Common myeloid progenitor, CD34-positive (primary cell): ENCODE data around the gene PAX2.
A peak's percentile ranks its signal among the peaks of the same experiment; 100 is the strongest.

Experiments
- CTCF ChIA-PET: fragments of 350-600 bp; sonication (Branson Sonifier 250); formaldehyde crosslinking; loops from one replicate; lab custom pipeline; 2021; ENCODE audit warnings: antibody characterized with exemption; lab: Charles Lee
- POLR2A ChIA-PET: fragments of 350-600 bp; sonication (Branson Sonifier 250); formaldehyde crosslinking; loops from one replicate; lab custom pipeline; 2021; ENCODE audit warnings: antibody characterized with exemption; lab: Charles Lee
- DNase-seq, 3 donors: peaks; one replicate each; pipeline versions ENCODE4 v3.0.0 to v3.0.0-alpha.2; 2013
- H3K27ac ChIP-seq, 2 experiments: 1 replicate in 1 of 2; 2 replicates in 1 of 2; pipeline ENCODE4 v1.7.0; 2013; ENCODE audit warnings: inconsistent platforms in 2 of 2, low read length in 2 of 2, mild to moderate bottlenecking in 2 of 2, low read depth in 1 of 2, moderate library complexity in 1 of 2; ENCODE audit not compliant: severe bottlenecking in 2 of 2, insufficient read depth in 1 of 2, poor library complexity in 1 of 2
- H3K27me3 ChIP-seq, 5 experiments: replicated peaks in 2 of 5; 1 replicate in 3 of 5; 2 replicates in 2 of 5; pipeline versions ENCODE4 v1.6.1 to v1.7.0; 2013; ENCODE audit warnings: low read length in 4 of 5, mild to moderate bottlenecking in 2 of 5, moderate library complexity in 2 of 5, inconsistent platforms in 1 of 5; ENCODE audit not compliant: insufficient read depth in 5 of 5, control insufficient read depth in 4 of 5
- H3K36me3 ChIP-seq, 4 experiments: 1 replicate in 2 of 4; 2 replicates in 2 of 4; pipeline versions ENCODE4 v1.6.1 to v1.7.0; 2013; ENCODE audit warnings: low read length in 3 of 4, control low read depth in 1 of 4, mild to moderate bottlenecking in 1 of 4; ENCODE audit not compliant: control insufficient read depth in 4 of 4, insufficient read depth in 4 of 4
- H3K4me1 ChIP-seq, 4 experiments: 1 replicate in 3 of 4; 2 replicates in 1 of 4; pipeline versions ENCODE4 v1.6.1 to v1.7.1; 2013; ENCODE audit warnings: low read length in 3 of 4, mild to moderate bottlenecking in 3 of 4, control low read depth in 1 of 4, inconsistent platforms in 1 of 4, moderate library complexity in 1 of 4; ENCODE audit not compliant: control insufficient read depth in 4 of 4, insufficient read depth in 4 of 4; ENCODE audit errors: control extremely low read depth in 1 of 4
- H3K4me3 ChIP-seq, 7 experiments: 1 replicate in 4 of 7; 2 replicates in 3 of 7; pipeline versions ENCODE4 v1.5.1 to v1.7.0; 2013; ENCODE audit warnings: mild to moderate bottlenecking in 7 of 7, low read length in 6 of 7, moderate library complexity in 6 of 7, inconsistent platforms in 2 of 7, low read depth in 2 of 7, control low read depth in 1 of 7; ENCODE audit not compliant: insufficient read depth in 4 of 7, control insufficient read depth in 1 of 7; ENCODE audit errors: extremely low read depth in 1 of 7
- H3K9me3 ChIP-seq, 5 experiments: 1 replicate in 4 of 5; 2 replicates in 1 of 5; pipeline versions ENCODE4 v1.6.1 to v1.7.1; 2013; ENCODE audit warnings: low read length in 4 of 5, mild to moderate bottlenecking in 2 of 5, inconsistent platforms in 1 of 5, low read depth in 1 of 5, moderate library complexity in 1 of 5; ENCODE audit not compliant: control insufficient read depth in 4 of 5, insufficient read depth in 2 of 5; ENCODE audit errors: control extremely low read depth in 1 of 5
- WGBS: methylation state at CpG from one replicate; pipeline ENCODE4 v1.1.5; 2013; ENCODE audit not compliant: insufficient coverage; 5-methylcytosine and 5-hydroxymethylcytosine counted together

Gene PAX2

GRCh38 chr10:100875484-100876166 lies 130.2 kb downstream of the PAX2 start:
- no peaks in the 10 kb centered on the region for H3K36me3 ChIP-seq
- no peaks in the 10 kb centered on the region for H3K9me3 ChIP-seq
- no peak overlapping the region for H3K27ac ChIP-seq
- WGBS, result 0% methylated on average over 1 of the region's 5 CpGs
- H3K4me1 ChIP-seq, result peaks cover 0 to 3% (median 0%) of the 10 kb centered on the region in 4 experiments
- ChIA-PET CTCF (interaction anchor here (0.5 to 7.6 kb wide), 4 partner anchors 13 to 312 kb away, joined by 3 to 68 read pairs (median 8); no protein-coding TSS in a partner anchor), POLR2A (no interaction called here)
- no peak overlapping the region for H3K4me3 ChIP-seq
- DNase-seq, result no peak
- peaks cover 0 to 18% (median 8%) of the 10 kb centered on the region in 5 experiments for H3K27me3 ChIP-seq

DNA sequence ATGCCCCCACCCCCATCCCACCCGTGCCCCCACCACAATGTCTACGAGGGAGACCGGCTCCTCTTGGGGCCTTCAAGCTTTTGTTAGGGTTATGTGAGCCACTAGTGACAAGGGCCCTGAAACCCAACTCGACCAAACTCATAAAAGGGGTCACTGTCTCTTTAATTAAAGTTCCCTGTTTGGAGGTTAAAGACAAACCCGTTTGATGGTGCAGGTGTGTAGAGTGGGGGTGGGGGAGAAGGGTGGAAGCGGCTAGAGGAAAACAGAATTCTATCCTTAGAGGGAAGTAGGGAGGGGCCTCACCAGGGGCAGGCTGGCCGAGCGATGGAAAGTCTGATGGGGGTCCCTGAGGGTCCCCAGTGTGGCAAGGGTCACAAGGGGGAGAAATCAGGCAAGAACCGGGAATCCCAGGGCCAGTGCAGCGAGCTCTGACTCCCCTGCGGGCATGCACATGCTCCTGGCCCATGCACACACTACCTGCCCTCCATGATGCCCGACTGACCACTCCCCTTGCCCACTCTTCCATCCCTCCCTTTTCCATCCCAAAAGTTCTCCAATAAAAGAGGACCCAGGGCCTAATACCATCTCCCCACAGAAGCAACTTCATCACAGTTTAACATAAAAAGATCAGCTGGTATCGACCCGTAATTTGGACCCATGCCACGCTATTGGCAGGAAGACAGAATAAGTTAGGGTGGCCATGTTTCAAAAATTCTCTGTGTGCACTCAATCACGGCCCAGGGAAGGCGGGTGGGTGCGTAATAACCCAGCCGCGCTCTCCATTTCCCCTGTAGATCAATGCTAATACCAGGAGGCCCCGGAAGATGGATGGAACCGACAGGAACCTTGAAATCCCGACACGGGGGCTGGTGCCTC lies 131.4 kb downstream of the PAX2 start:
- Histone ChIP-seq H3K27ac (no peak overlapping the region), H3K9me3 (no peaks in the 10 kb centered on the region), H3K36me3 (no peaks in the 10 kb centered on the region), H3K27me3 (peaks cover 0 to 18% (median 8%) of the 10 kb centered on the region in 5 experiments), H3K4me3 (no peak overlapping the region), H3K4me1 (peaks cover 0 to 3% (median 0%) of the 10 kb centered on the region in 4 experiments)
- POLR2A ChIA-PET, result no interaction called here
- DNase-seq, result no peak
- WGBS, result 75% methylated on average over 17 of the region's 24 CpGs
- CTCF ChIA-PET, result interaction anchor here (1.6 to 7.6 kb wide), 3 partner anchors 12 to 314 kb away, joined by 5 to 68 read pairs (median 10); no protein-coding TSS in a partner anchor

GRCh38 chr10:100877461-100877850 lies 132.1 kb downstream of the PAX2 start:
- Histone ChIP-seq H3K4me1 (peaks cover 0 to 3% (median 0%) of the 10 kb centered on the region in 4 experiments), H3K27ac (no peak overlapping the region), H3K27me3 (peaks cover 0 to 18% (median 6%) of the 10 kb centered on the region in 5 experiments), H3K4me3 (no peak overlapping the region), H3K36me3 (no peaks in the 10 kb centered on the region), H3K9me3 (no peaks in the 10 kb centered on the region)
- DNase-seq, result no peak
- WGBS, result 99% methylated on average over 10 of the region's 11 CpGs
- ChIA-PET POLR2A (no interaction called here), CTCF (interaction anchor here (1.5 to 2.7 kb wide), 5 partner anchors 17 to 368 kb away, joined by 3 to 39 read pairs (median 11); no protein-coding TSS in a partner anchor)

GRCh38 chr10:100878291-100878910 lies 133.0 kb downstream of the PAX2 start:
- no peaks in the 10 kb centered on the region for H3K9me3 ChIP-seq
- peaks cover 0 to 3% (median 0%) of the 10 kb centered on the region in 4 experiments for H3K4me1 ChIP-seq
- H3K4me3 ChIP-seq, result no peak overlapping the region
- H3K27me3 ChIP-seq, result peaks cover 0 to 18% (median 9%) of the 10 kb centered on the region in 5 experiments
- DNase-seq, result peak; percentile 68 to 87 (median 79)
- ChIA-PET CTCF (interaction anchor here (0.8 to 2.7 kb wide), 20 partner anchors 9 to 541 kb away, joined by 3 to 39 read pairs (median 3); no protein-coding TSS in a partner anchor), POLR2A (no interaction called here)
- 27% methylated on average over 5 of the region's 5 CpGs for WGBS
- H3K27ac ChIP-seq, result no peak overlapping the region
- H3K36me3 ChIP-seq, result no peaks in the 10 kb centered on the region
